Esophagus mucosa (tissue), 1 donor: ENCODE results near the gene SHFL. TPM values are rescaled to one million over a fixed set of nuclear protein-coding genes. Genes with fewer than 3 reads are reported as not detected.

Experiments used
- ATAC-seq: fragments of 200-7000 bp; cut with Tn5 transposase; one replicate; pipeline ENCODE4 v1.9.1; 2020
- total RNA-seq: library from RNA; stranded (reverse); gene quantifications from one replicate; pipeline ENCODE4 v1.2.4, GENCODE V29; 2023
- donor health status: DM: yes; HTN: yes; CAD: no.

SHFL gene
- total RNA-seq, 1 donor from 2014 or later = 11.1 TPM

DNA sequence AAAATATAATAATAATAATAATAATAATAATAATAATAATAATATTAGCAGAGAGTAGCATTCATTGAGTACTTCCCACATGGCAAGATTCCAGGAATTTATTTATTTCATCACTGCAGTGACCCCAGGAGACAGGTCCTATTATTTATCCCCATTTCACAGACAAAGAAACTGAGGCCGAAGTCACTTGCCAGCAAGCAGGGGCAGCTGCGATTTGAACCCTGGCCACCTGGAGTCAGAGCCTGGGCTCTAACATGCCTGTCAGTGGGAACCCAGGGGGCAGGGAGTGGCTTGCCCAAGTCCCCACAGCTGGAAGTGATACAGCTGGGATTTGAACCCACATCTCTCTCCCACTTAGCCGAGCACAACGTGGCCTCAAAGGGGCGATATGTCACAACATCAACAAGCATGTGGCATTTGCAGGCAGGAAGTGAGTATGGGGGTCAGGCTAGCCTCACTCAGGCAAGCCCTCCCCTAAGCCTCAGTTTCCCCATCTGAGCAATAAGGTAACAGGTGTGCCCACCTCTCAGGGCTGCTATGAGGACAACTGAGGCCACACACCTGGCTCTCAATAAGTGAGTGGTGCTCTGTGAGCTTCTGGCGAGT, 2.9 kb downstream of the SHFL start:
- no peak for ATAC-seq

DNA sequence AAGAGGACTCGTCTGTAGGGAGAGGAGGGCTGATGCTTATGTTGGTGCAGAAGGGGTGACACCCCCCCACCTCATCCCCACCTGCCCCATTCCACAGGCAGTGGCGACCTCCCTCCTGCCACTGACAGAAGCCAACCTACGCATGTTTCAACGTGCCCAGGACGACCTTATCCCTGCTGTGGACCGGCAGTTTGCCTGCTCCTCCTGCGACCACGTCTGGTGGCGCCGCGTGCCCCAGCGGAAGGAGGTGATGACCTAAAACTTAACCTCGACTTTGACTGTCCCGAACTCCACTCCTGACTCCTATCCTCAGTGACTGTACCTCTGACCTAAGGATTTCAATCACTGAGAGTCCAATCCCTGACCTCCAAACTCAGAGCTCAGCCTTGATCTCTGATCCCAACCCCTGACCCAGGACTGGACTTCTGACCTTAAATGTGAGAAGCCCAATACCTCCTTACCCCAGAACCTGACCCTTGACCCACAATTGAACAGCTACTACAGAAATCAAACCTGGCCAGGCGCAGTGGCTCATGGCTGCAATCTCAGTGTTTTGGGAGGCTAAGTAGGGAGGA, 3.8 kb downstream of the SHFL start:
- ATAC-seq = no peak

DNA sequence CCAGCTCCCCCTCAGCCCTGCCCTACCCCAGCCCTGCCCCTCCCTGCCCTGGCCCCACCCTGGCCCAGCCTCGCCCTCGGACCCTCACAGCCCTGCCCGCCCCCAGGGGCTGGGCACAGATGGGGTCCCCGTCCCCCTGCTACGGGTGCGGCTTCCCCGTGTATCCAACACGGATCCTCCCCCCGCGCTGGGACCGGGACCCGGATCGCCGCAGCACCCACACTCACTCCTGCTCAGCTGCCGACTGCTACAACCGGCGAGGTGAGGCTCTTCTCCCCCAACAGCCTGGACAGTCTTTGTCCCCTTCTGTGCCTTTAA, 5.2 kb downstream of the SHFL start:
- no peak for ATAC-seq

DNA sequence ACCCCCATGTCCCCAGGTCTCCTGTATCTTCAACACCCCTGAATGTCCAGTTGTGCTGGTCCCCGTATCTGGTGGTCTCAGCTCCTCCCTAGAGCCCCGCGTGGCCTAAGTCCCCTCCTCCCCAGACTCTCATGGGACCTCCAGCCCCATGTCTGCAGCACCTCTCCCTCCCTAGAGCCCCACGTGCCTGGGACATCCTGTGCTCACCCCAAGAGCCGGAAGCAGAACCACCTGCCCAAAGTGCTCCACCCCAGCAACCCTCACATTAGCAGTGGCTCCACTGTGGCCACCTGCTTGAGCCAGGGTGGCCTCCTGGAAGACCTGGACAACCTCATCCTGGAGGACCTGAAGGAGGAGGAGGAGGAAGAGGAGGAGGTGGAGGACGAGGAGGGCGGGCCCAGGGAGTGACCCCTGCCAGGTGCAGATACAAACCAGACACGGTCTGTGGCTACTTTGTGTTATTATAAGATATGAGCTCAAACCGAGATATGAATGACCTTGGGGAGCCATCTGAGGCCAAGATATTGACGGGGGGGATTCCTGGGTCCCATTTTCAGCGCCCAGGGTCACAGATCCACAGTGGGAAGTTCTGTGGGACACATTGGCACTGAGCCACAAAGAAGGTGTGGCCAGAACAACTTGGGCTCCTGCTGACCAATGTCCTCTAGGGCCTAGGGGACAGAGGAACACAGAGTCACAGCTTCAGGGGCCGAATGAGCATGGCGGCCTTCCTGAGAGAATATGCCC, 6.0 kb downstream of the SHFL start:
- no peak for ATAC-seq

DNA sequence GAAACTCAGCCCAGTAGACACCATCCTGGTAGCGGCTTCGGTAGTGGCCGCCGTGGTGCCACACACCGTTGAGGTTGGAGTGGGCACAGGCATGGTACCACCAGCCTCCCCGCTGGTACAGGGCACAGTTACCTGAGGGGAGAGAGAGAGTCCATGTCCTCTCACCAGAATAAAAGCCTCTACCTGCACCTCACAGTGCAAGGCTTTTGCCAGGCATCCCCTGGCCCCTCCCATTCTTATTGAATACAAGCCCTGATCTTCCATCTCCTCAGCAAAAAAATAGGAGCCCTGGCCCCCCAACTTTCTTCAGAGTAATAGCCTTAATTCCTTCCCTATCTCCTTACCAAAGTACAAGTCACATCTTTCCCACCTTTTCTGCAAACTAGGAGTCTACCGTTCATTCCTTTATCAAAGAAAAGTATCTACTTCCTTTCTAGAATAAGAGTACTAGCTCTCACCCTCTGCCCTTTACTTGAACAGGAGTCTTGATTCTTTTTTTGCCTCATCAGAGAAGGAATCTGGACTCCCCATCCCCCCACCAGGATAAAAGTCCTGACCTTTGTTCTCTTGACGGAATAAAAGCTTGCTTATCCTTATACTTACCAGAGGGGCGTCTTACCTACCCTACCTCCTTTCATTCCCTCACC, 6.7 kb downstream of the SHFL start:
- ATAC-seq = no peak

DNA sequence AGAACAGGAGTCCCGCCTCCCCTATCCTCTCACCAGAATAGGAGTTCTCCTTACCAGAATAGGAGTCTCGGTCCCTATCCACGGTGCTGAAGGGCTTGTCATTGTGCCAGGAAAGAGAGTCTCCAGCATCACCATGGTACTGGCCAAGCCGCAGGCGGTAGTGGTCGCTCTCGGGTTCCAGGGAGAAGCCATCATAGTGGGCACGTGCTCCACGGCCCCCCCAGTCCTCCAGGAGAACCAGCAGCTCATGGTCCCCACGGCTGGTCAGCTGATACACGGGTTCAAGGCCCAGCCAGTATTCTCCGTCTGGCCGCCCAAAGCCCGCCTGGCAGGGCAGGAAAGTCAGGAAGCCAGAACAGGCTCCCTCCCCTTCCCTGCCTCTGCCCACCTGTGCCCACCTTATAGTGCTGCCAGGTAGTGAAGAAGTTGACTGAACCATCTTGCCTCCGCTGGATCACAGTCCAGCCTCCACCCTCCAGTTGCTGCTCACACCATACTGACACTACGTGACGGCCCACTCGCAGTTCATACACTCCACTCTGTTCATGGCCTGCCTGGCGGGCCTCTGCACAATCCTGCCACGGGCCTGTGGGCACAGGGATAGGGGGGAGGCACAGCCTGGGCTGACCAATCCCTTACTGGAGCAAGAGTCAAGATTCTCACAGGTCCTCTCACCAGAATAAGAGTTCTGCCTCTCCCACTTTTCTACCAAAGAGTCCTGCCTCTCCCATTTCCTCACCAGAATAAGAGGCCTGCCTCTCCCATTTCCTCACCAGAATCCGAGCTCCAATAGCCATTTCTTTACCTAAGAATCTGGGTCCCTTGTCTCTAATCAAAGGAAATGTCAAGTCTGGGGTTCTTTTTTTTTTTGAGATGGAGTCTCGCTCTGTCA, 7.4 kb downstream of the SHFL start:
- no peak for ATAC-seq

DNA sequence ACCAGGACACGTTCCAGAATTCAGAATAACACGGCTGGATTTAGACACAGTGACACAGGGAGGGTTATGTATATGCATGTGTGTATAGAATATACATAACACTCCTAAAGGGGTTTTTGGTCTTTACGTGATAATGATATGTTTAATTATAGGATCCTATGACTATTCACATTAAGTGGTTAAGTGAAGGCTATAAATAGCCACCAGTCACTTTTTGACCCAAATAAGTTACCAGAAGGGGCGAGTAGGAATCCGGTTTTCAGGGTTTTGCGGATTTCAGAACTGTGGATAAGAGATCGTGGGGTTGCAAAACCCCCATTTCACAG, 9.5 kb downstream of the SHFL start:
- ATAC-seq = no peak

DNA sequence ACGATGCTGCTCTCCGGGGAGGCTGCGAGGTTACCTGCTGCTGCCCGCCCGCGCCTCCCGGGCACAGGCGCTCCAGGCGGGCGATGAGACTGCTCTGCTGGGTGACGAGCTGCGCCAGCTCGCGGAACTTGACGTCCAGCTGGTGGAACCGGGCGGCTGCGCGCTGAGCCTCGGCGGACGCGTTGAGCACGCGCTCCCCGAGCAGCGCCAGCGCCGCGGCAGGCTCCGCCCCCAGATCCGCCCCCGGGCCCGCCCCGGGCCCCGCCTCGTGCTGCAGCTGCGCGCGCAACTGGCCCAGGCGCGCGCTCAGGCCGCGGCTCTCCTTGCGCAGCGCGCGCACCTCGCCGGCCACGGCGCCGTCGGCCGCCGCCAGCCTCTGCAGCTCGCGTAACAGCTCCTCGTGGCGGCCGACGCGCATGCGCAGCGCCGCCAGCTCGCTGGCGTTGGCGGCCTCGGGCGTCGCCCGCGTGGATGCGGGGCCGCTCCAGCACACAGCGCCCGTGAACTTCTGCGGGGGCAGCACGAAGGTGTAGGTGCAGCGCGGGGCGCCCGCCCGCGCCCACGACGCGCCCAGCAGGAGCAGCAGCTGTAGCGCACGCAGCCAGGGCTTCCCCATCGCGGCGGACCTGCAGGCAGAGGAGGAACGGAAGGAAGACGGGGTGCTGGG, 10.0 kb downstream of the SHFL start:
- ATAC-seq = peak; percentile 89

DNA sequence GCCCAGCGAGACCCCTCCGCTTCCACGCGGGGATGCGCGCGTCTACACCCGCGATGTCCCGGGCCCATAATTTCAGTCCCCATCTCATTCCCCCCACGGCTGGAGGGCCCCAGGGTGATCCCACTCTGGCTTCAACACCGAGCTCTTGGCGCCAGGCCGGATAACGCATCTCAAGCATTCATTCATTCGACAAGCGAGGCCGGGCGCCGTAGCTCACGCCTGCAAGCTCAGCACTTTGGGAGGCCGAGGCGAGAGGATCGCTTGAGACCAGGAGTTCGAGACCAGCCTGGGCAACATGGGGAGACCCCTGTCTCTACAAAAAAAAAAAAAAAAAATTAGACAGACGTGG, 10.5 kb downstream of the SHFL start:
- ATAC-seq = no peak

DNA sequence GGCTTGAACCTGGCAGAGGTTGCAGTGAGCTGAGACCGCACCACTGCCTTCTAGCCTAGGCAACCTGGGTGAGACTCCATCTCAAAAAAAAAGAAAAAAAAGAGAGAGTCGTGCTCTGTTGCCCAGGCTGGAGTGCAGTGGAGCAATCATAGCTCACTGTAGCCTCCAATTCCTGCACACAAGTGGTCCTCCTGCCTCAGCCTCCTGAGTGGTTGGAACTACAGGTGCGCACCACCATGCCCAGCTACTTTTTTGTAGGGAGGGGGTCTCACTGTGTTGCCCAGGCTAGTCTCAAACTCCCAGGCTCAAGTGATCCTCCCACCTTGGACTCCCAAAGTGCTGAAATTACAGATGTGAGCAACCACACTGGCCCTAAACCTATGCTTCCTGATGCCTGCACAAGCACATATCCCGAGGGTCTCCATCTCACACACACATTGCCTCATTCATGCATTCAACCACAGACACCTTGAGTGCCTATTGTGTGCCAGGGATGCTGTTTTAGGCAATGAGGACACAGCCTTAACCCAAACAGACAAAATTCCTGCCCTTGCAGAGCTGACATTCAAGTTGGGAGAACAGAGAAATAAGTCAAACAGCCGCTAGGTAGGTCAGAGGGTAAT, 14.2 kb downstream of the SHFL start:
- ATAC-seq = no peak

DNA sequence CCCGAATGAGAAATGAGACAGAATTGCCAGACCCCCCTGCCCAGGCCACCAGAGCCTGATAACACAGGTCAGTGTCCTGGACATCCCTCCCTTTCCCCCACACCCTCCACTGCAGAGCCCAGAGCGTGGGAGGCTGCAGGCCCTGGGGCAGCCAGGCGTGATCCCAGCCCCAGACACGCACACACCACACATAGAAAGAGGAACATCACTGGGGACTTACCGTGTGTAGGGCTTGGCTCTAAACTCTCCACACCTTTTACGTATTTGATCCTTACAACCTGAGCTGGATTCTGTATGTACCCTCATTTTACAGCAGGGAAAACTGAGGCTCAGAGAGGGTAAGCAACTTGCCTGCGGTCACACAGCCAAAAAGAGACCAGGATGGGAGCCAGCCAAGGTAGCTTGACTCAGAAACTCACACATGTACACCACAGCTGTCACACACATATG, 16.7 kb downstream of the SHFL start:
- ATAC-seq = no peak

DNA sequence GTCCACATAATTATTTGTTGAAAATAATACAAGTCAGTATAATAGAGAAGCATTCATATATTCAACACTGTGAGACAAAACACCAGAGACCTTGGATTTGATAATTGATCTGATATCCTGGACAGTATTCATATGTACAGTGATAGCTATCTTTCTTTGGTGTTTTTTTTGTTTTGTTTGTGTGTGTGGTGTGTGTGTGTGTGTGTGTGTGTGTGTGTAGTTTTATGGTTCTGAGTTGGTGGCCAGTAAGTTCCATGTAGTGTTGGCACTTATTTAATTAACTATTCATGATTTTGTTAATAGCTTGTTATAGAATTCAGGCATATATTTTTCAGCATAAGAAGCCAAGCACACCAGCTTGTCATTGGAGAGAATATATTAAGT, 18.0 kb downstream of the SHFL start:
- ATAC-seq = no peak

DNA sequence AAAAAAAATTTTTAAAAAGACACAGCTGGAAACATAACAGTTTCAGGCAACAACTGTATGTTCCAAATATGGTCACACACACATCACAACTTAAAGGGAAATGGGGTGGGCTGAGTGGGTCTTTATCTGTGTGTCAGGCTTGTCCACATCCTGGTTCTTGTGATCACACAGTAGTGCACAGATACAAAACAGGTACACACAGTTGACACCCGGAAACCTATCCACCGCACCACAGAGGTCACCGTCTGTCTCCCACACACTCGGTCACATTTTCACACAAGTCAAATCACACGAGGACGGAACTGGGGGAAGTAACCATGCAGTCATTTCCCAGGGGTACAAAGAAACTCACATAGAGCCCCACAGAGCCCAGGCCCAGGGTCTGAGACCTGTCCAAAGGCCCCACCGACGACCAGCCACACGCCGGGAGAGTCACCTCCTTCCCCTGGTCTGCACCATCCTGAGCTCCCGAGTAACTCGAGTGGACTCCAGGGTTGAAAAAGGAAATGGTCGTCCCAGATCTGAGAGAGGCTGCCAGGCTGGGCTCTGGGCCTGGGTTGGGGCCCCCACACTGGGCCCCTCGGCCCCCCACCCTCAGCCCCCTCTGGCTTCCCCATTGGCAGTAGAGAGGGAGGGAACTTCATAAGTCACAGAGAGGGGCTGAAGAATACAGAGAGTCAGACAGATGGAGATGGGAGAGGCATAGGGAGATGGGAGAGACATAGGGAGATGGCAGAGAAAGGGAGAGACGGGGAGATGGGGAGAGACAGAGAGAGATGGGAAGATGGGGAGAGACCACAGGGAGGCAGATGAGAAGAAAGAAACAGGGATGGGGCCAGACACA, 18.8 kb downstream of the SHFL start:
- ATAC-seq = peak; percentile 22

DNA sequence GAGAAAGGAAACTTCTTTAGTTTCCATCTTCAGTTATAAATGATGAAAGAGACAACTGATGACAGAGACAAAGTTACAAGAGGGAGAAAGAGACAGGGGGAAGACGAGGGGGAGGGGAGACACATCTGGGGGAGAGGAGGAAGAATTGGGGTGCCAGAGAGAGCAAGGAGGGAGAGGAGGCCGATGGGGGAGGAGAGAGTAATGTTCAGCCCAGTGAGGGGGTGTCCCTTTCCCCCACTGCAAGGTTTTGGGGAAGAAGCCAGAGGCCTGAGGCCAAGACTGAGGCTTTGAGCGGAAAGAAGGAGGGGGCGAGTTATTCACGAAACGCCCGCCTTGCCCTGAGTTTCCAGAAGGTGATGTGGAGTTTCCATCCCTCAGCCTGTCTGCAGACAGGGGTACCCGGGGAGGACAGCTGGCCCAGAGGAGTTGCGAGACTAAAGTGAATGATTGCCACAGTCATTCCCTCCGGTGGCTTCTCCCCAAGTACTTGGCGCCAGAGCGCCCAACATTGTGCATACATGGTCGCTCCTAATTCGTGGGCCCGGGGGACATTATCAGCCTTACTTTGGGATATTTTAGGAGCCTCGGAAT, 19.5 kb downstream of the SHFL start:
- peak; percentile 1 for ATAC-seq

DNA sequence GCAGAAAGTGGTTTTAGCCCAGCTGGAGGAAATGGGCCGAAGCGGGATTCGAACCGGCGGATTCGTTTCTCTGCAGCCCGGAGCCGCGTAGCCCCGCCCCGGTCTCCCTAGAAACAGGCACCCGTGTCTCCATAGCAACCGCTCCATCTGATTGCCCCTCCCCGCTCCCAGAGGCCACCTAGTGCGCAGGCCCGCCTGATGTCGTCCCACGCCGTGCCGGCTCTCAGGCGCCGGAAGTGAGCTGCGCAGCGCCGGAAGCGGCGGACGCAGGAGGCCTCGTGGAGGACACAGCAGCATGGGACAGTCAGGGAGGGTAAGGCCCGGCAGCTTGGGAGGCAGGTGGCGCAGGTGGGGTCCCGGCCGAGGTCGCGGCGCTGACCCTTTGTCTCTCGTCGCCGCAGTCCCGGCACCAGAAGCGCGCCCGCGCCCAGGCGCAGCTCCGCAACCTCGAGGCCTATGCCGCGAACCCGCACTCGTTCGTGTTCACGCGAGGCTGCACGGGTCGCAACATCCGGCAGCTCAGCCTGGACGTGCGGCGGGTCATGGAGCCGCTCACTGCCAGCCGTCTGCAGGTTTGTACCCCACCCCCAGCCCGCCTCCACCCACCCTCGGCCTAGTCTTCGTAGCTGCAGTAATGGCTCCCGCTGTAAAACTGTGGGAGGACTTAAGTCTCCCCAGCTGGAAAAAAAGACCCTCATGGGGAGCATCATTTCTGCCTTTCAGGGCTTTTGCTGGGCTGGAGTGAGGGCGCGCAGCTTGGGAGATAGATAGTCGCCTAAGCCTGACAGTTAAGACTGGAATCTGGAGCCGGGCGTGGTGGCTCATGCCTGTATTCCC, 20.2 kb downstream of the SHFL start, which contains the start of gene PPAN:
Gene PPAN (plus strand): TSS at position 263 of the 837 bp plus-strand sequence. CDS start 33 bp downstream, at position 296.
- peak; percentile 96 for ATAC-seq

DNA sequence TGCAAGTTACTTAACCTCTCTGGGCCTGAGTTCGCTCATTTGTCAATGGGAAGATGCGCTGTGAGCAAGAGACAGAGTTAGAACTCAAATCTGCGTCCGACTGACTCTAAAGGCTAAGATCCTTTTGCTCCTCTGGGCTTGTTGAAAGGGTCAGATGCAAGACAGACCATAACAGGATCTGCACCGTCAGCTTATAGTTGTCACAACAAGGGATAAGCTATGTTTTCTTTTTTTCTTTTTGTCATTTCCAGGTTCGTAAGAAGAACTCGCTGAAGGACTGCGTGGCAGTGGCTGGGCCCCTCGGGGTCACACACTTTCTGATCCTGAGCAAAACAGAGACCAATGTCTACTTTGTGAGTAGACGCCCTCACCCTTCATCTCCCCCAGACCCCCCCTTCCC, 21.1 kb downstream of the SHFL start:
- ATAC-seq = no peak

DNA sequence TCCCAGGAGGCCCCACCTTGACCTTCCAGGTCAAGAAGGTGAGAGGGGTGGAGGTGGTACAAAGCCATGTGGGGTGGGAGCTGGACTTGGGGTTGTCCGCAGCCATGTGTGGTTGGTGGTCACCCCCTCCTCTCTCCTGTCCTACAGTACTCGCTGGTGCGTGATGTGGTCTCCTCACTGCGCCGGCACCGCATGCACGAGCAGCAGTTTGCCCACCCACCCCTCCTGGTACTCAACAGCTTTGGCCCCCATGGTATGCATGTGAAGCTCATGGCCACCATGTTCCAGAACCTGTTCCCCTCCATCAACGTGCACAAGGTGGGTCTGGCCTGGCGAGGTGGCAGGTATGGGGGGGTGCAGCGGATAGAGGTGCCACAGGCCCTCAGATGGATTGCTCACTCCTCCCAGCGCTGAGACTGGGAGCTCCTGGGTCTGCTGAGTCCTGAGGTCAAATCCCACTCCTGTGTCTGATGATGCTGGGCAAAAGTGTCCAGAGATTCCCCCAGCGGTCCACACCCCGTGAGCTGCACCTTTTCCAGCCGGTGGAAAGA, 21.8 kb downstream of the SHFL start:
- no peak for ATAC-seq

DNA sequence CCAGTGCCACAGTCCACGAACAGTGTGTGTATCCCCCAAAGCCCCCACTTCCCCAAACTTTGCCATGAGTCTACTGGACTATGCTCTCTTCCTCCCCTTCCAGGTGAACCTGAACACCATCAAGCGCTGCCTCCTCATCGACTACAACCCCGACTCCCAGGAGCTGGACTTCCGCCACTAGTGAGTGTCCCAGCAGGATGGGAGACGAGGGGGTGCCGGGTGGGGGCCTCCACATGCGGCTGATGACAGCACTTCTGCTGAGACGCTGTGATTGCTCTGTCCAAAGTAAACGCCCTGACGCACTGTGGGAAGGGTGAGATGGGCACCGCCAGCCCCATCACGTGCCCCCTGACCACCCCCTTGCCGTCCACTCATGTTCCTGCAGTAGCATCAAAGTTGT, 23.4 kb downstream of the SHFL start:
- no peak for ATAC-seq
